ENCODE measurements around the gene IGLL5. TPM values are rescaled to one million over a fixed set of nuclear protein-coding genes. Genes with fewer than 3 reads are reported as not detected.
"Not testable (repeated sequence)": the region's sequence is repeated elsewhere in the genome, so short reads cannot be mapped to it uniquely, and the experiment has no call there.

The IGLL5 gene
- polyA plus RNA-seq, 1 of the 3 experiments (the other 2 are of a cell fraction), result not detected

DNA sequence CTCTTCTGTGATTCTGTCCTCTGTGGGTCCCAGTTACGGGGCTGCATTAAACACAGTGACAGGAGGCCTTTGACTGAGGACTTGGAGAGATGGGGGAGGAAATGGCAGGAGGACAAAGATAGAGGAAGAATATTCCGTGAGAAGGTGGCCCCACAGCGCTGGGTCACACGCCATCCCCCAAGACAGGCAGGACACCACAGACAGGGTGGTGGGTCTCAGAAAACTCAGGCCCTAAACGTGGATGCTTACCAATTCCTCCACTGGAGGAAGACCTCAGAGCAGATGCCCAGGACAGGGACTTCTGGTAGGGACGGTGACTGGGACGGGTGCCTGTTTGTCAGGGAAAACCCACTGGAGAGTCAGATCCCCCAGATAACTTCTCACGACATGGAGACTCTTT is 34.0 kb downstream of the IGLL5 start:
- Histone ChIP-seq H3K36me3 (replicated peaks in 1 of 2; ENCODE audit: control insufficient read depth in 1 of 2, insufficient read depth in 2 of 2, low read length in 1 of 2) (no peaks in the 10 kb centered on the region), H4K20me1 (ENCODE audit: insufficient read depth) (no peaks in the 10 kb centered on the region), H3K4me2 (no peak overlapping the region), H3K4me1 (ENCODE audit: control insufficient read depth in 1 of 2, insufficient read depth in 2 of 2, low read depth in 1 of 2, low read length in 1 of 2) (no peaks in the 10 kb centered on the region), H3K9me3 (no peaks in the 10 kb centered on the region), H3K9ac (no peak overlapping the region), H2AFZ (ENCODE audit: low read depth) (no peak overlapping the region), H3K9me2 (no peaks in the 10 kb centered on the region), H3K79me2 (ENCODE audit: insufficient read depth) (no peaks in the 10 kb centered on the region), H3K27me3 (ENCODE audit: insufficient read depth) (0 out of 2 replicates have a peak, but pooled peaks cover 7% of the 10 kb centered on the region), H3K27ac (ENCODE audit: low read depth in 2 of 2, low read length in 1 of 2) (no peak overlapping the region), H3F3A (replicated peaks; ENCODE audit: insufficient read depth) (no peaks in the 10 kb centered on the region), H3K4me3 (ENCODE audit: low read depth in 2 of 2, low read length in 1 of 2) (no peak overlapping the region)
- 42% methylated on average over 6 of the region's 8 CpGs for WGBS (ENCODE audit: low lambda C conversion rate)
- ChIA-PET CTCF (interaction anchor here (0.8 to 1.6 kb wide), 2 partner anchors 13 to 38 kb away, joined by 3 read pairs; no protein-coding TSS in a partner anchor), POLR2A (no interaction called here)
- no peak for DNase-seq
- TF ChIP-seq FOXJ3 (CRISPR knock-in tag; IDR thresholded peaks at IDR 0.05), result no peak
- TF ChIP-seq FOXM1 (IDR thresholded peaks at IDR 0.05; ENCODE audit: low read depth), result no peak
- TF ChIP-seq MXI1 (IDR thresholded peaks at IDR 0.05; ENCODE audit: low read depth, low read length), result no peak
- TF ChIP-seq TCF12 (IDR thresholded peaks at IDR 0.05), result no peak
- no peak for TF ChIP-seq POLR2AphosphoS5 (IDR thresholded peaks at IDR 0.05; ENCODE audit: low read depth, low read length)
- no peak for TF ChIP-seq TEAD4 (IDR thresholded peaks at IDR 0.05; ENCODE audit: borderline replicate concordance, insufficient read depth)
- TF ChIP-seq, protein P1, sequence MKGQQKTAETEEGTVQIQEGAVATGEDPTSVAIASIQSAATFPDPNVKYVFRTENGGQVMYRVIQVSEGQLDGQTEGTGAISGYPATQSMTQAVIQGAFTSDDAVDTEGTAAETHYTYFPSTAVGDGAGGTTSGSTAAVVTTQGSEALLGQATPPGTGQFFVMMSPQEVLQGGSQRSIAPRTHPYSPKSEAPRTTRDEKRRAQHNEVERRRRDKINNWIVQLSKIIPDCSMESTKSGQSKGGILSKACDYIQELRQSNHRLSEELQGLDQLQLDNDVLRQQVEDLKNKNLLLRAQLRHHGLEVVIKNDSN (IDR thresholded peaks at IDR 0.05; ENCODE audit: borderline replicate concordance, low read depth), result no peak
- no peak for TF ChIP-seq MEF2A (IDR thresholded peaks at IDR 0.05; ENCODE audit: borderline replicate concordance, low read depth)
- no peak for TF ChIP-seq EP300 (IDR thresholded peaks at IDR 0.05; ENCODE audit: borderline replicate concordance in 1 of 2, low read depth in 1 of 2, low read length in 1 of 2)
- no peak for TF ChIP-seq SMC3 (IDR thresholded peaks at IDR 0.05; ENCODE audit: low read depth, low read length)
- TF ChIP-seq TAF1 (IDR thresholded peaks at IDR 0.05; ENCODE audit: borderline replicate concordance, low read depth, low read length), result no peak
- TF ChIP-seq, protein P2, sequence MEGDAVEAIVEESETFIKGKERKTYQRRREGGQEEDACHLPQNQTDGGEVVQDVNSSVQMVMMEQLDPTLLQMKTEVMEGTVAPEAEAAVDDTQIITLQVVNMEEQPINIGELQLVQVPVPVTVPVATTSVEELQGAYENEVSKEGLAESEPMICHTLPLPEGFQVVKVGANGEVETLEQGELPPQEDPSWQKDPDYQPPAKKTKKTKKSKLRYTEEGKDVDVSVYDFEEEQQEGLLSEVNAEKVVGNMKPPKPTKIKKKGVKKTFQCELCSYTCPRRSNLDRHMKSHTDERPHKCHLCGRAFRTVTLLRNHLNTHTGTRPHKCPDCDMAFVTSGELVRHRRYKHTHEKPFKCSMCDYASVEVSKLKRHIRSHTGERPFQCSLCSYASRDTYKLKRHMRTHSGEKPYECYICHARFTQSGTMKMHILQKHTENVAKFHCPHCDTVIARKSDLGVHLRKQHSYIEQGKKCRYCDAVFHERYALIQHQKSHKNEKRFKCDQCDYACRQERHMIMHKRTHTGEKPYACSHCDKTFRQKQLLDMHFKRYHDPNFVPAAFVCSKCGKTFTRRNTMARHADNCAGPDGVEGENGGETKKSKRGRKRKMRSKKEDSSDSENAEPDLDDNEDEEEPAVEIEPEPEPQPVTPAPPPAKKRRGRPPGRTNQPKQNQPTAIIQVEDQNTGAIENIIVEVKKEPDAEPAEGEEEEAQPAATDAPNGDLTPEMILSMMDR (IDR thresholded peaks at IDR 0.05), result no peak
- no peak for TF ChIP-seq RCOR1 (IDR thresholded peaks at IDR 0.05; ENCODE audit: low read length)
- TF ChIP-seq, protein P3, sequence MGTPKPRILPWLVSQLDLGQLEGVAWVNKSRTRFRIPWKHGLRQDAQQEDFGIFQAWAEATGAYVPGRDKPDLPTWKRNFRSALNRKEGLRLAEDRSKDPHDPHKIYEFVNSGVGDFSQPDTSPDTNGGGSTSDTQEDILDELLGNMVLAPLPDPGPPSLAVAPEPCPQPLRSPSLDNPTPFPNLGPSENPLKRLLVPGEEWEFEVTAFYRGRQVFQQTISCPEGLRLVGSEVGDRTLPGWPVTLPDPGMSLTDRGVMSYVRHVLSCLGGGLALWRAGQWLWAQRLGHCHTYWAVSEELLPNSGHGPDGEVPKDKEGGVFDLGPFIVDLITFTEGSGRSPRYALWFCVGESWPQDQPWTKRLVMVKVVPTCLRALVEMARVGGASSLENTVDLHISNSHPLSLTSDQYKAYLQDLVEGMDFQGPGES (IDR thresholded peaks at IDR 0.05; ENCODE audit: low read depth, low read length), result no peak
- TF ChIP-seq GABPA (IDR thresholded peaks at IDR 0.05; ENCODE audit: low read depth), result no peak
- no peak for TF ChIP-seq NFIC (IDR thresholded peaks at IDR 0.05; ENCODE audit: borderline replicate concordance)
- no peak for TF ChIP-seq SIN3A (IDR thresholded peaks at IDR 0.05; ENCODE audit: borderline replicate concordance, low read depth, low read length)
- TF ChIP-seq ELF1 (IDR thresholded peaks at IDR 0.05), result no peak
- TF ChIP-seq JUND (IDR thresholded peaks at IDR 0.05), result no peak

- WGBS (ENCODE audit: low lambda C conversion rate), result 40% methylated on average over 11 of the region's 16 CpGs
- POLR2A ChIA-PET; H3K4me1 ChIP-seq (ENCODE audit: control insufficient read depth in 1 of 2, insufficient read depth in 2 of 2, low read depth in 1 of 2, low read length in 1 of 2); H3K27ac ChIP-seq (ENCODE audit: low read depth in 2 of 2, low read length in 1 of 2); H3K9me3 ChIP-seq; H3K27me3 ChIP-seq (ENCODE audit: insufficient read depth); H3K9me2 ChIP-seq; H3K4me3 ChIP-seq (ENCODE audit: low read depth in 2 of 2, low read length in 1 of 2); H4K20me1 ChIP-seq (ENCODE audit: insufficient read depth); H3K4me2 ChIP-seq; H3F3A ChIP-seq (replicated peaks; ENCODE audit: insufficient read depth); CTCF ChIA-PET; DNase-seq; H3K79me2 ChIP-seq (ENCODE audit: insufficient read depth); H2AFZ ChIP-seq (ENCODE audit: low read depth); H3K36me3 ChIP-seq (replicated peaks in 1 of 2; ENCODE audit: control insufficient read depth in 1 of 2, insufficient read depth in 2 of 2, low read length in 1 of 2); H3K9ac ChIP-seq: not testable (repeated sequence)
These were observed 34.7 kb downstream of the IGLL5 start for GRCh38 chr22:22922092-22922953.

Data from SK-N-SH (cell line).